HepG2 (cell line): ENCODE measurements around the gene SRSF2. TPM values are rescaled to one million over a fixed set of nuclear protein-coding genes. Genes with fewer than 3 reads are reported as not detected.

Experiments used
- BCL6 ChIP-seq: IDR thresholded peaks from 2 replicates; pipeline ENCODE4 v1.6.1; 2016; ENCODE audit warnings: missing genetic modification reagents, missing compliant biosample characterization
- DR1 ChIP-seq: sonication (generic); formaldehyde crosslinking; IDR thresholded peaks from 2 replicates; pipeline ENCODE4 v1.8.0; 2021; ENCODE audit warnings: mild to moderate bottlenecking, missing genetic modification reagents, inconsistent platforms
- FOXA3 ChIP-seq: IDR thresholded peaks from 2 replicates; pipeline ENCODE4 v1.6.1; 2016; ENCODE audit warnings: missing genetic modification reagents, missing compliant biosample characterization
- KLF6 ChIP-seq: IDR thresholded peaks from 2 replicates; pipeline ENCODE4 v1.8.0; 2016; ENCODE audit warnings: missing biosample characterization, missing genetic modification reagents
- KMT2A ChIP-seq: sonication (generic); formaldehyde crosslinking; IDR thresholded peaks from 2 replicates; pipeline ENCODE4 v1.4.0; 2020; ENCODE audit warnings: missing genetic modification reagents
- RFX1 ChIP-seq: fragments of 450-650 bp; IDR thresholded peaks from 2 replicates; pipeline ENCODE4 v1.6.1; 2017
- RFX3 ChIP-seq: IDR thresholded peaks from 2 replicates; pipeline ENCODE4 v1.6.1; 2016; ENCODE audit warnings: missing biosample characterization, missing genetic modification reagents
- RFXAP ChIP-seq: sonication (generic); formaldehyde crosslinking; IDR thresholded peaks from 2 replicates; pipeline ENCODE4 v1.4.0; 2020; ENCODE audit warnings: missing genetic modification reagents, borderline replicate concordance
- SIN3B ChIP-seq: fragments of 150-350 bp; IDR thresholded peaks from 2 replicates; pipeline ENCODE4 v1.6.1; 2014; ENCODE audit warnings: low read length
- SOX5 ChIP-seq: IDR thresholded peaks from 2 replicates; pipeline ENCODE4 v1.6.1; 2016; ENCODE audit warnings: borderline replicate concordance
- SP140L ChIP-seq: sonication (generic); formaldehyde crosslinking; IDR thresholded peaks from 2 replicates; pipeline ENCODE4 v1.4.0; 2020; ENCODE audit warnings: missing genetic modification reagents, borderline replicate concordance
- SUZ12 ChIP-seq: fragments of 150-350 bp; IDR thresholded peaks from 2 replicates; pipeline ENCODE4 v1.6.1; 2014; ENCODE audit warnings: low read depth, low read length
- ZC3H13 ChIP-seq: sonication (generic); formaldehyde crosslinking; IDR thresholded peaks from 2 replicates; pipeline ENCODE4 v1.8.1; 2023; ENCODE audit warnings: mild to moderate bottlenecking, missing genetic modification reagents, moderate library complexity
- ZFP1 ChIP-seq: IDR thresholded peaks from 2 replicates; pipeline ENCODE4 v1.6.1; 2016
- ZNF569 ChIP-seq: sonication (generic); formaldehyde crosslinking; IDR thresholded peaks from 2 replicates; pipeline ENCODE4 v1.5.0; 2020; ENCODE audit warnings: mild to moderate bottlenecking, missing genetic modification reagents, moderate library complexity, borderline replicate concordance
- ZNF616 ChIP-seq: sonication (generic); formaldehyde crosslinking; IDR thresholded peaks from 2 replicates; pipeline ENCODE4 v1.5.0; 2020; ENCODE audit warnings: low read depth, mild to moderate bottlenecking, missing genetic modification reagents
- ZNF768 ChIP-seq: sonication (generic); formaldehyde crosslinking; IDR thresholded peaks from 2 replicates; pipeline ENCODE4 v1.4.0; 2020; ENCODE audit warnings: missing genetic modification reagents
- polyA plus RNA-seq, 8 experiments: library from polyadenylated mRNA; depleted of rRNA in 3 of 8; stranded (reverse) in 7 of 8; unstranded in 1 of 8; fragments of >200 nt; fragmentation: Illumina TruSeq in 4 of 8; extraction: Trizol in 4 of 8; gene quantifications; 2 replicates each; pipeline versions ENCODE4 v1.2.1 to v1.2.3, GENCODE V29; 2011 to 2016; ENCODE audit warnings: low read depth in 4 of 8, missing spikeins in 1 of 8, mixed read lengths in 1 of 8; ENCODE audit not compliant: insufficient read depth in 1 of 8
- total RNA-seq, 5 experiments: library from RNA; depleted of rRNA; stranded (reverse); fragments of >200 nt; fragmentation: Illumina TruSeq; extraction: Trizol; gene quantifications; 2 replicates each; pipeline ENCODE4 v1.2.3, GENCODE V29; 2016; ENCODE audit warnings: low read depth in 1 of 5
- TF ChIP-seq, protein P1 (sequence below): sonication (generic); formaldehyde crosslinking; IDR thresholded peaks from 2 replicates; pipeline ENCODE4 v1.5.0; 2020; ENCODE audit warnings: missing genetic modification reagents
- TF ChIP-seq, protein P2 (sequence below): sonication (generic); IDR thresholded peaks from 2 replicates; pipeline ENCODE4 v1.6.1; 2016; ENCODE audit warnings: low read depth, borderline replicate concordance
- TF ChIP-seq, protein P3 (sequence below): sonication (generic); formaldehyde crosslinking; IDR thresholded peaks from 2 replicates; pipeline ENCODE4 v1.8.1; 2023; ENCODE audit warnings: mild to moderate bottlenecking, moderate library complexity, missing genetic modification reagents
- TF ChIP-seq, protein P4 (sequence below): sonication (generic); formaldehyde crosslinking; IDR thresholded peaks from 2 replicates; pipeline ENCODE4 v1.4.0; 2020; ENCODE audit warnings: low read depth, mild to moderate bottlenecking, missing genetic modification reagents
- TF ChIP-seq, protein P5 (sequence below): sonication (generic); formaldehyde crosslinking; IDR thresholded peaks from 2 replicates; pipeline ENCODE4; 2020; ENCODE audit warnings: missing genetic modification reagents, mild to moderate bottlenecking, borderline replicate concordance

Gene SRSF2
- total and polyA plus RNA-seq, 2 of the 13 experiments (the other 11 are each of a cell fraction or from before 2014, with no cell fraction given) = 306 to 319 TPM

DNA sequence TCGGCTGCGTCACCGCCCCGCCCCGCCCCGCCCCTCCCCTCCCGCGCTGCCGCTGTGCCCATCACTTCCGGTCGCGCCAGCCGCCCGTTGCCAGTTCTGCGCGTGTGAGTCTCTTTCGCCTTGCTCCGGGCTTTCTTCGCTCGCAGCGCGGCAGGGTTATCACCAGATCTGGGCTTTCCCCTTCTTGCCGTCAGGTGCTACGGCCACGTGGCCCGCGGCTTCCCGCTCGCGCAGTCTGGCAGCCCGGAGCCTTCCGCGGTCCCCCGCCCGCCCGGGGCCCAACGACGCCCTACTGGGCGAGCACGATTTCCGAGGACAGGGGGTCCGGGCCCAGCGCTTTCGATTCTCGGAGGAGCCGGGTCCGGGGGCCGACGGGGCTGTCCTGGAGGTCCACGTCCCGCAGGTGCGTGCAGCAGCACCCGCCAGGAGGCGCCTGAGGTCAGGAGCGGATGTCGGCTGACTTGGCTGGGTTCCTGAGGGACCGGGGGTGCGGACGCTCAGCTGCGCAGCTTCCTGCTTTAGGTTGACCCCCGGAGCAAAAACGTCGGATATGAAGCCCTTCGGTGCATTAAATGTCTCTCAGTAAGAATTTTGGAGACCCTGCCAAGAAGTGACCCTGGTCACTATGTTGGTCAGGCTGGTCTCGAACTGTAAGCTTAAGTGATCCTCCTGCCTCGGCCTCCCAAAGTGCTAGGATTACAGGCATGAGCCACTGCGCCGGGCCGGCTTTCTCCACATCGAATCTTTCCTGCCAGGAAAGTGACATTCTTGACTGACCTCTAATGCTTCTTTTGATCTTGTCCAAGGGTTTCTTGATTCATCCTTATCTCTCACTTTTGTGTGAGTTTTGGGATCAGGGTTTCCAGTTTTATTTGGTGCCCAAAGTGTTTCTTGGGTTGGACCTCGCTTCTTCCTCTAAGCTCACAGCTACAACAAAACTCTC, 10.1 kb downstream of the SRSF2 start, which contains the start of gene METTL23 (continued):
- TF ChIP-seq, protein P1, sequence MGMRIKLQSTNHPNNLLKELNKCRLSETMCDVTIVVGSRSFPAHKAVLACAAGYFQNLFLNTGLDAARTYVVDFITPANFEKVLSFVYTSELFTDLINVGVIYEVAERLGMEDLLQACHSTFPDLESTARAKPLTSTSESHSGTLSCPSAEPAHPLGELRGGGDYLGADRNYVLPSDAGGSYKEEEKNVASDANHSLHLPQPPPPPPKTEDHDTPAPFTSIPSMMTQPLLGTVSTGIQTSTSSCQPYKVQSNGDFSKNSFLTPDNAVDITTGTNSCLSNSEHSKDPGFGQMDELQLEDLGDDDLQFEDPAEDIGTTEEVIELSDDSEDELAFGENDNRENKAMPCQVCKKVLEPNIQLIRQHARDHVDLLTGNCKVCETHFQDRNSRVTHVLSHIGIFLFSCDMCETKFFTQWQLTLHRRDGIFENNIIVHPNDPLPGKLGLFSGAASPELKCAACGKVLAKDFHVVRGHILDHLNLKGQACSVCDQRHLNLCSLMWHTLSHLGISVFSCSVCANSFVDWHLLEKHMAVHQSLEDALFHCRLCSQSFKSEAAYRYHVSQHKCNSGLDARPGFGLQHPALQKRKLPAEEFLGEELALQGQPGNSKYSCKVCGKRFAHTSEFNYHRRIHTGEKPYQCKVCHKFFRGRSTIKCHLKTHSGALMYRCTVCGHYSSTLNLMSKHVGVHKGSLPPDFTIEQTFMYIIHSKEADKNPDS (CRISPR knock-in tag) = no peak
- TF ChIP-seq KMT2A (CRISPR knock-in tag) = peak; percentile 77; the same call in 1 of the 2 replicates
- no peak for TF ChIP-seq FOXA3 (CRISPR knock-in tag)
- TF ChIP-seq ZFP1 (CRISPR knock-in tag) = no peak
- no peak for TF ChIP-seq RFXAP (CRISPR knock-in tag)
- TF ChIP-seq, protein P2, sequence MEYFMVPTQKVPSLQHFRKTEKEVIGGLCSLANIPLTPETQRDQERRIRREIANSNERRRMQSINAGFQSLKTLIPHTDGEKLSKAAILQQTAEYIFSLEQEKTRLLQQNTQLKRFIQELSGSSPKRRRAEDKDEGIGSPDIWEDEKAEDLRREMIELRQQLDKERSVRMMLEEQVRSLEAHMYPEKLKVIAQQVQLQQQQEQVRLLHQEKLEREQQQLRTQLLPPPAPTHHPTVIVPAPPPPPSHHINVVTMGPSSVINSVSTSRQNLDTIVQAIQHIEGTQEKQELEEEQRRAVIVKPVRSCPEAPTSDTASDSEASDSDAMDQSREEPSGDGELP = peak; percentile 72; the same call in 1 of the 2 replicates
- 0 out of 2 replicates have a peak, but pooled peaks have one; percentile 19 for TF ChIP-seq SOX5
- TF ChIP-seq, protein P3, sequence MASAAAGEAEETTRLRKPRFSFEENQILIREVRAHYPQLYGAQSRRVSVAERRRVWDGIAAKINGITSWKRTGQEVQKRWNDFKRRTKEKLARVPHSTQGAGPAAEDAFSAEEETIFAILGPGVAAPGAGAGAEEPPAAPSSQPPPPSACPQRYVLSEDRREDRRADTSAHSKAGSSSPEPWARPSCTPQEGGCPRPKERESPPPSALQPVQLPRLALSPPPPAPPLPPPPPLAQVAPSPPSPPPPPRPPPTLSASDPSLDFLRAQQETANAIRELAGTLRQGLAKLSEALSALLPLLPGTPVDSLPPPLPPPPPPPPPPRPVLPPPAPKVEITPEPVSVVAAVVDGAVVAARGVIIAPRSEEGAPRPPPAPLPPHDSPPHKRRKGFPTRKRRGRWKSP (CRISPR knock-in tag) = 0 out of 2 replicates have a peak, but pooled peaks have one; percentile 13
- no peak; the same call in 1 of the 2 replicates for TF ChIP-seq ZNF569 (CRISPR knock-in tag)
- TF ChIP-seq ZC3H13 (CRISPR knock-in tag) = peak; percentile 90
- peak; percentile 65 for TF ChIP-seq ZNF768 (CRISPR knock-in tag)
- peak; percentile 70; the same call in 1 of the 2 replicates for TF ChIP-seq KLF6 (CRISPR knock-in tag)
- TF ChIP-seq, protein P4, sequence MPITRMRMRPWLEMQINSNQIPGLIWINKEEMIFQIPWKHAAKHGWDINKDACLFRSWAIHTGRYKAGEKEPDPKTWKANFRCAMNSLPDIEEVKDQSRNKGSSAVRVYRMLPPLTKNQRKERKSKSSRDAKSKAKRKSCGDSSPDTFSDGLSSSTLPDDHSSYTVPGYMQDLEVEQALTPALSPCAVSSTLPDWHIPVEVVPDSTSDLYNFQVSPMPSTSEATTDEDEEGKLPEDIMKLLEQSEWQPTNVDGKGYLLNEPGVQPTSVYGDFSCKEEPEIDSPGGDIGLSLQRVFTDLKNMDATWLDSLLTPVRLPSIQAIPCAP (CRISPR knock-in tag) = peak; percentile 83; the same call in 1 of the 2 replicates
- no peak for TF ChIP-seq RFX1
- TF ChIP-seq ZNF616 (CRISPR knock-in tag) = peak; percentile 22; the same call in 1 of the 2 replicates
- TF ChIP-seq BCL6 (CRISPR knock-in tag) = no peak; the same call in 1 of the 2 replicates
- peak; percentile 13; the same call in 1 of the 2 replicates for TF ChIP-seq SP140L
- TF ChIP-seq, protein P5, sequence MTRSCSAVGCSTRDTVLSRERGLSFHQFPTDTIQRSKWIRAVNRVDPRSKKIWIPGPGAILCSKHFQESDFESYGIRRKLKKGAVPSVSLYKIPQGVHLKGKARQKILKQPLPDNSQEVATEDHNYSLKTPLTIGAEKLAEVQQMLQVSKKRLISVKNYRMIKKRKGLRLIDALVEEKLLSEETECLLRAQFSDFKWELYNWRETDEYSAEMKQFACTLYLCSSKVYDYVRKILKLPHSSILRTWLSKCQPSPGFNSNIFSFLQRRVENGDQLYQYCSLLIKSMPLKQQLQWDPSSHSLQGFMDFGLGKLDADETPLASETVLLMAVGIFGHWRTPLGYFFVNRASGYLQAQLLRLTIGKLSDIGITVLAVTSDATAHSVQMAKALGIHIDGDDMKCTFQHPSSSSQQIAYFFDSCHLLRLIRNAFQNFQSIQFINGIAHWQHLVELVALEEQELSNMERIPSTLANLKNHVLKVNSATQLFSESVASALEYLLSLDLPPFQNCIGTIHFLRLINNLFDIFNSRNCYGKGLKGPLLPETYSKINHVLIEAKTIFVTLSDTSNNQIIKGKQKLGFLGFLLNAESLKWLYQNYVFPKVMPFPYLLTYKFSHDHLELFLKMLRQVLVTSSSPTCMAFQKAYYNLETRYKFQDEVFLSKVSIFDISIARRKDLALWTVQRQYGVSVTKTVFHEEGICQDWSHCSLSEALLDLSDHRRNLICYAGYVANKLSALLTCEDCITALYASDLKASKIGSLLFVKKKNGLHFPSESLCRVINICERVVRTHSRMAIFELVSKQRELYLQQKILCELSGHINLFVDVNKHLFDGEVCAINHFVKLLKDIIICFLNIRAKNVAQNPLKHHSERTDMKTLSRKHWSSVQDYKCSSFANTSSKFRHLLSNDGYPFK (CRISPR knock-in tag) = peak; percentile 60; the same call in 1 of the 2 replicates
- 0 out of 2 replicates have a peak, but pooled peaks have one; percentile 15 for TF ChIP-seq SIN3B
- no peak for TF ChIP-seq RFX3 (CRISPR knock-in tag)
- no peak for TF ChIP-seq SUZ12
- no peak for TF ChIP-seq DR1 (CRISPR knock-in tag)
